Measurements from ENCODE around the gene ZNF566.
A peak's percentile ranks its signal among the peaks of the same experiment; 100 is the strongest.
"Not testable (repeated sequence)": the region's sequence is repeated elsewhere in the genome, so short reads cannot be mapped to it uniquely, and the experiment has no call there.

ZNF566 gene

DNA sequence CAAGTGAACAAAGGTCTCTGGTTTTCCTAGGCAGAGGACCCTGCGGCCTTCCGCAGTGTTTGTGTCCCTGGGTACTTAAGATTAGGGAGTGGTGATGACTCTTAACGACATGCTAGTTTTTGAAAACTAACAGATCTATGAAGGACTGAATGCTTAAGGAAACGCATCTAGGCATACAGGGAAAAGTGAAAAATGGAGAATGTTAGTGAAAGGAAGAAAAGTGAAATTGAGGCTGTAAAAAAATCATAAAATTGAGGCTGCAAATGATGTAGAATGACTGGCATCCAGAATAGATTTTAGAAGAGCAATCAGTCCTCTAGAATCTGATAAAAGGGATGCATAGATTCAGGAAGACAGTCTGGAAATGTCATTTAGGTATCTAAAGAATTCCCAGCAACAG is 35.3 kb upstream of the ZNF566 start:
- no peak overlapping the region for H3K4me3 ChIP-seq (replicated peaks; ENCODE audit: low read depth, low read length)
- DNase-seq (ENCODE audit: low read depth): no peak

DNA sequence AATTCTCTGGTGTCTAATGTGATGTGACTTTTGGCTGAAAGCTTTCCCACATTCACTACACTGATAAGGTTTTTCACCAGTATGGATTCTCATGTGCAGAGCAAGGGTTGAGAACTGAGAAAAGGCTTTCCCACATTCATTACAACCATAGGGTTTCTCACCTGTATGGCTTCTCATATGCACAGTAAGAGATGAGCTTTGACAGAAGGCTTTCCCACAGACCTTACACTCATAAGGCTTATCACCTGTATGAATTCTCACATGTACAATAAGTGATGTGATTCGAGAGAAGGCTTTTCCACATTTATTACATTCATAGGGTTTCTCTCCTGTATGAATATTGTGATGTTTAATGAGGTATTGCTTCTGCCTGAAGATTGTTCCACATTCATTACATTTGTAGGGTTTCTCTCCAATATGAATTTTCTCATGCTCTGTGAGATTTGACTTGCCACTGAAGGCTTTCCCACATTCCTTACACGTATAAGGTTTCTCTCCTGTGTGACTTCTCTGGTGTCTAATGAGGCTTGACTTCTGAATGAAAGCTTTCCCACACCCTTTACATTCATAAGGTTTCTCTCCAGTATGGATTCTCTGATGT is 24.8 kb upstream of the ZNF566 start:
- DNase-seq (ENCODE audit: low read depth): no peak
- no peak overlapping the region for H3K4me3 ChIP-seq (replicated peaks; ENCODE audit: low read depth, low read length)
- TF ChIP-seq, protein P1, sequence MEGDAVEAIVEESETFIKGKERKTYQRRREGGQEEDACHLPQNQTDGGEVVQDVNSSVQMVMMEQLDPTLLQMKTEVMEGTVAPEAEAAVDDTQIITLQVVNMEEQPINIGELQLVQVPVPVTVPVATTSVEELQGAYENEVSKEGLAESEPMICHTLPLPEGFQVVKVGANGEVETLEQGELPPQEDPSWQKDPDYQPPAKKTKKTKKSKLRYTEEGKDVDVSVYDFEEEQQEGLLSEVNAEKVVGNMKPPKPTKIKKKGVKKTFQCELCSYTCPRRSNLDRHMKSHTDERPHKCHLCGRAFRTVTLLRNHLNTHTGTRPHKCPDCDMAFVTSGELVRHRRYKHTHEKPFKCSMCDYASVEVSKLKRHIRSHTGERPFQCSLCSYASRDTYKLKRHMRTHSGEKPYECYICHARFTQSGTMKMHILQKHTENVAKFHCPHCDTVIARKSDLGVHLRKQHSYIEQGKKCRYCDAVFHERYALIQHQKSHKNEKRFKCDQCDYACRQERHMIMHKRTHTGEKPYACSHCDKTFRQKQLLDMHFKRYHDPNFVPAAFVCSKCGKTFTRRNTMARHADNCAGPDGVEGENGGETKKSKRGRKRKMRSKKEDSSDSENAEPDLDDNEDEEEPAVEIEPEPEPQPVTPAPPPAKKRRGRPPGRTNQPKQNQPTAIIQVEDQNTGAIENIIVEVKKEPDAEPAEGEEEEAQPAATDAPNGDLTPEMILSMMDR (IDR thresholded peaks at IDR 0.05; ENCODE audit: low read length, missing control alignments): no peak

More for the DNA sequence above, 35.3 kb upstream of the ZNF566 start:
- TF ChIP-seq, protein P1 (IDR thresholded peaks at IDR 0.05; ENCODE audit: low read length, missing control alignments): no peak

DNA sequence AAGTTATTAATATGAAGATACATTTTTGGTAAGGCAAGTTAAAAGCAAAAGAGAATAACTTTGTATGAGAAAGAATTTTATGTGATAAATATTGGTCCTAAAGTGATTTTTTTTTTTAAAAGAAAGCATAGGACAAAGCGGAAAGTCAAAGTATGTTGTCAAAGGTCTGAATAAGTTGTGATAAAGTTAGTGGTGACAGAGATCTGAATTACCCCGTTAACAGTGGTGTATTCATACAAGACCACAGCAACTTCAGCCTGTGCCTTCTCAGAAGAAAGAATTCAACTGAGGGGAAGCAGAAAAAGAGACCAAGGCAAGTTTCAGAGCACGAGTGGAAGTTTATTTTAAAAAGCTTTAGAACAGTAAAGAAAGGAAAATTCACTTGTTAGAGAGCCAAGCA is 19.0 kb upstream of the ZNF566 start:
- no peak overlapping the region for H3K4me3 ChIP-seq (replicated peaks; ENCODE audit: low read depth, low read length)
- TF ChIP-seq, protein P1 (IDR thresholded peaks at IDR 0.05; ENCODE audit: low read length, missing control alignments): no peak

DNA sequence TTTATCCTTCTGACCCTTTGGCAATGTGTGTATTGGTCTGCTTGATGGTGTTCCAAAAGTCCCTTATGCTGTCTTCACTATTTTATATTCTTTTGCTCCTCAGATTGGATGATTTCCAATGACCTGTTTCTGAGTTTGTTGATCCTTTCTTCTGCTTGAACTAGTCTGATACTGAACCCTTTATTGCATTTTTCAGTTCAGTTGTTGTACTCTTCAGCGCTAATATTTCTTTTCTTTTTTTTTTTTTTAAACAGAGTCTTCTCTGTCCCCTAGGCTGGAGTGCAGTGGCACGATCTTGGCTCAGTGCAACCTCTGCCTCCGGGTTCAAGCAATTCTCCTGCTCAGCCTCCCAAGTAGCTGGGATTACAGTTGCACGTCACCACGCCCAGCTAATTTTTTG is 12.6 kb upstream of the ZNF566 start:
- TF ChIP-seq, protein P1 (IDR thresholded peaks at IDR 0.05; ENCODE audit: low read length, missing control alignments): no peak
- DNase-seq (ENCODE audit: low read depth): no peak
- H3K4me3 ChIP-seq (replicated peaks; ENCODE audit: low read depth, low read length): no peak overlapping the region

More for the DNA sequence above, 19.0 kb upstream of the ZNF566 start:
- no peak for DNase-seq (ENCODE audit: low read depth)

DNA sequence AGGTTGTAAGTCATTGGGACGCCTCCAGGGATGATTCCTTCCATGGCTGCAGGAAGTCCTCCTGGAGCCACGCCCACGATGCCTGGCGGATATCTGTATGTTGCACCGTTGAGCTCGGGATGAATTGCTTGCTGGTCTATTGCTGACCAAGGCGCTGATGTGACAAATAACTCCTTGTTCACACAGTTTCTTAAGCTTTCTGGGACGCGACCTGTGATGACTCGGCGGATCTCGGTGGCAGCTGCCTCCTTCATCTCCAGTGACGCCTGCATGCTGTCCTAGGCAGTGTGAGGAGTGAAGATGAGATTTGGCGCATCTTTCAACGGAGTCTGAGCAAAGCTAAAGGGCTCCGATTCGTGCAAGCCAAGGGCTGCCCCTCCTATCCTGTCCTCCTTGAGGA is 7.6 kb upstream of the ZNF566 start:
- DNase-seq (ENCODE audit: low read depth): no peak
- TF ChIP-seq, protein P1 (IDR thresholded peaks at IDR 0.05; ENCODE audit: low read length, missing control alignments): no peak
- H3K4me3 ChIP-seq (replicated peaks; ENCODE audit: low read depth, low read length): no peak overlapping the region

DNA sequence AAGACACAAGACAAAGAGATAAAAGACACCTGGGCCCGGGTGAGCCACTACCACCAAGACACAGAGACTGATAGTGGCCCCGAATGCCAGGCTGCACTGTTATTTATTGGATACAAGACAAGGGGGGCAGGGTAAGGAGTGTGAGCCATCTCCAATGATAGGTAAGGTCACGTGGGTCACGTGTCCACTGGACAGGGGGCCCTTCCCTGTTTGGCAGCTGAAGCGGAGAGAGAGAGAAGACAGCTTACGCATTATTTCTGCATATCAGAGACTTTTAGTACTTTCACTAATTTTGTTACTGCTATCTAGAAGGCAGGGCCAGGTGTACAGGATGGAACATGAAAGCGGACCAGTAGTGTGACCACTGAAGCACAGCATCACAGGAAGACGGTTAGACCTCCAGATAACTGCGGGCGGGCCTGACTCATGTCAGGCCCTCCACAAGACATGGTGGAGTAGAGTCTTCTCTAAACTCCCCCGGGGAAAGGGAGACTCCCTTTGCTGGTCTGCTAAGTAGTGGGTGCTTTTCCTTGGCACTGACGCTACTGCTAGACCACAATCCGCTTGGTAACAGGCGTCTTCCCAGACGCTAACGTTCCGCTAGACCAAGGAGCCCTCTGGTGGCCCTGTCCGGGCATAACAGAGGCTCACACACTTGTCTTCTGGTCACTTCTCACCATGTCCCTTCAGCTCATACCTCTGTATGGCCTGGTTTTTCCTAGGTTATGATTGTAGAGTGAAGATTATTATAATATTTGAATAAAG is 3.5 kb upstream of the ZNF566 start:
- H3K4me3 ChIP-seq (replicated peaks; ENCODE audit: low read depth, low read length): not testable (repeated sequence)
- TF ChIP-seq, protein P1 (IDR thresholded peaks at IDR 0.05; ENCODE audit: low read length, missing control alignments): peak; percentile 59
- peak; percentile 73 for DNase-seq (ENCODE audit: low read depth)

DNA sequence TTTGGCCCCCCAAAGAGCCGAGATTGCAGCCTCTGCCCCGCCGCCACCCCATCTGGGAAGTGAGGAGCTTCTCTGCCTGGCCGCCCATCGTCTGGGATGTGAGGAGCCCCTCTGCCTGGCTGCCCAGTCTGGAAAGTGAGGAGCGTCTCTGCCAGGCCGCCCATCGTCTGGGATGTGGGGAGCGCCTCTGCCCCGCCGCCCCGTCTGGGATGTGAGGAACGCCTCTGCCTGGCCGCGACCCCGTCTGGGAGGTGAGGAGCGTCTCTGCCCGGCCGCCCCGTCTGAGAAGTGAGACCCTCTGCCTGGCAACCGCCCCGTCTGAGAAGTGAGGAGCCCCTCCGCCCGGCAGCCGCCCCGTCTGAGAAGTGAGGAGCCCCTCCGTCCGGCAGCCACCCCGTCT is 1.5 kb upstream of the ZNF566 start:
- DNase-seq (ENCODE audit: low read depth); H3K4me3 ChIP-seq (replicated peaks; ENCODE audit: low read depth, low read length): not testable (repeated sequence)

Data from fibroblast of pulmonary artery (primary cell).